HG02852 (cell line): ENCODE results near the gene MAN2C1.
"Not testable (repeated sequence)": the region's sequence is repeated elsewhere in the genome, so short reads cannot be mapped to it uniquely, and the experiment has no call there.

ENCODE experiments used
- ATAC-seq: cut with Tn5 transposase; IDR thresholded peaks from one replicate; pipeline ENCODE4 v1.9.1; 2021; ENCODE audit warnings: mild to moderate bottlenecking, moderate library complexity; ENCODE audit not compliant: unreplicated experiment

MAN2C1 gene

DNA sequence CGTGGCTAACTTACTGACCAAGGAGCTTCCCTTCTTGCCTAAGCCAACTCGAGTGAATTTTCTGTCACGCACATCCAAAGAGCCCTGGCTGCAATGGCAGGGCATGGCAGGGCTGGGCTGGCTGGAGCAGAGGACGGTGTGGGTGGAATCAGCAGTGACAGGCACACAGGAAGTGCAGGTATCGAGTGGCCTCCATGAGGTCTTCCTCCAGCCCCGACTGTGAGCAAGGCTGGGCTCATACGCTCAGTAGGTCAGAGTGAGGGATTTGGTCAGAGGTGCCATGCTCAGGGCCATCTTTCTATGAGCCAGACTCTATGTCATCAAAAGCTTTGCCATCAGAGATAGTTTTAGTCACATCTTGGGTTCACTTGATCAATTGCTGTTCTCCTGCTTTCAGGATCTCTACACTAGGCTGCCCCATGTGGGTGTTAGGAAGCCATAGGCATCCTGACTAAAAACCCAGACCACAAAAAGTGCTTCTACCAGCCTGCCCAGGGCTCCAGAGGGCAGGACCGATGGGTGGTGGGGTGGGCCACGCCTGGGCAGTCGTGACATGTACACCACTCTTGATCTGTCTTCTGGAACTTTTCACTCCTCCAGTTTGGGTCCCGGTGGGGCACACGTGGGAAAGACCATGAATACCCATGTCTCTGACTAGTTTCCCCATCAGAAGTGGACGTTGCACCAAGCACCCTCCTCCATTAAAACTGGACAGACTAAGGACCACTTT, 55.1 kb downstream of the MAN2C1 start:
- ATAC-seq: no peak

DNA sequence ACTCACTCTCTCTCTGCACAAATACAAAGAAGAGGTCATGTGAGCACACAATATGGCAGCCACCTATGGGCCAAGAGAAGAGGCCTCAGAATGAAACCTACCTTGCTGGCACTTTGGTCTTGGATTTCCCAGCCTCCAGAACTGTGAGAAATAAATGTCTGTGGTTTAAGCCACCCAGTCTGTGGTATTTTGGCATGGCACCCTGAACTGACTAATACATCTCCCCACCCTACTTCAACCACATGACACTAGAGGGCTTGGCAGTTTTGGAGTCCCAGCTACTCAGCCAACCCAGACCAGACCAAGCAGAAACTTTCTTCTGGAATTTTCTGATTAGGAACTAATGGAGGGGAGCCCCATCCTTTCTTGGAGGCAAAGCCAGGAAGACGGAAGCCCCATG, 55.9 kb downstream of the MAN2C1 start:
- ATAC-seq: not testable (repeated sequence)

DNA sequence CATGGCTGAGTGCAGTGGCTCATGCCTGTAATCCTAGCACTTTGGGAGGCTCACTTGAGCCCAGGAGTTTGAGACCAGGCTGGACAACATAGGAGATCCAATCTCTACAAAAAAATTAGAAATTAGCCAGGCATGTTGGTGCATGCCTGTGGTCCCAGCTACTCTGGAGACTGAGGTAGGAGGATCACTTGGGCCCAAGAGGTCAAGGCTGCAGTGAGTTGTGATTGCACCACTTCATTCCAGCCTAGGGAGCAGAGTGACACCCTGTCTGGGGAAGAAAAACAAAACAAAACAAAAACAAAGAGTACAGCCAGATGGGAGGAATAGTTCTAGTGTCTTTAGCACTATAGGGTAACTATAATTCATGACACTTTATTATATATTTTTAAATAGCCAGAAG, 58.7 kb downstream of the MAN2C1 start:
- ATAC-seq: no peak

DNA sequence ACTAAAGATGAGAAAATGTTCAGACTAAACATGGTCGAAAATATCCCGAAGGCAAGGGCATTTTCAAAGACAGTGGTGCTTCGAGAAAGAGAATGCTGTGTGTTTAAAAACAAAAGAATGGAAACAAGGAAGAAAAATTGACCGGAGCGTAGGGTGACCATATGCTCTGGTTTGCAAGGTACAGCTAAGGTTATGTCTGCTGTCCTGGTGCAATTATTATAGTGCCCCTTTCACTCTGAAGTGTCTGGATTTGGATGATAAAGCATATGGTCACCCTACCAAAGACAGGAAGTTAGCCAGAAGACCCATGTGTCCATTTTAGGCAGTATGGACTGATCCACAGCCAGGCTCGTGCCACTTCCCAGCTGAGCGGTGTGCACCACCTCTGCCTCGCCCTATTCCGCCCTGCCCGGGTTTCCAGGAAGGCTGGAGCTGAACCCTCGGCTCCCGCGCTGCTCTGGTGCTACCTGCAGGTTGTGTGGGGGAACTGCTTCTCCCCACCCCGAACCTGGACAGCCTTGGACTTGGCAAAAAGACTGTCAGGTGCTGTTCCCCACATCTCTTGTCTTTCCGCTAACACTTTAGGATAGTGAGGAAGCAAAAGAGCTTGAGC, 60.5 kb downstream of the MAN2C1 start:
- no peak for ATAC-seq

DNA sequence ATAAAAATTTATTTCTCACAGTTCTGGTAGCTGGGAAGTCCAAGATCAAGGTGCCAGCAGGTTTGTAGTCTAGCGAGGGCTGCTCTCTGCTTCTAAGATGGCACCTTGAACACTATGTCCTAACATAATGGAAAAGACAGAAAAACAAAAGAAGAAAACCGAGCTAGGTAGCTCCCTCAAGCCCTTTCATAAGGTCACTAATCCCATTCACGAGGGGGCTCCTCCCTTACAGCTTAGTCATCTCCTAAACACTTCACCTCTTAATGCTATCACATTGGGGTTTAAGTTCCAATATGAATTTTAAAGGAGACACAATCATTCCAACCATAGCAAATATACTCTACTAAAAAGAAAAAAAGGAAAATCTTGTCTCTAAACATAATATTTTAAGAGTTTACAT, 62.2 kb downstream of the MAN2C1 start:
- no peak for ATAC-seq
